ENCODE results near the gene TXNRD2.
A peak's percentile ranks its signal among the peaks of the same experiment; 100 is the strongest.
"Not testable (repeated sequence)": the region's sequence is repeated elsewhere in the genome, so short reads cannot be mapped to it uniquely, and the experiment has no call there.

Gene TXNRD2

DNA sequence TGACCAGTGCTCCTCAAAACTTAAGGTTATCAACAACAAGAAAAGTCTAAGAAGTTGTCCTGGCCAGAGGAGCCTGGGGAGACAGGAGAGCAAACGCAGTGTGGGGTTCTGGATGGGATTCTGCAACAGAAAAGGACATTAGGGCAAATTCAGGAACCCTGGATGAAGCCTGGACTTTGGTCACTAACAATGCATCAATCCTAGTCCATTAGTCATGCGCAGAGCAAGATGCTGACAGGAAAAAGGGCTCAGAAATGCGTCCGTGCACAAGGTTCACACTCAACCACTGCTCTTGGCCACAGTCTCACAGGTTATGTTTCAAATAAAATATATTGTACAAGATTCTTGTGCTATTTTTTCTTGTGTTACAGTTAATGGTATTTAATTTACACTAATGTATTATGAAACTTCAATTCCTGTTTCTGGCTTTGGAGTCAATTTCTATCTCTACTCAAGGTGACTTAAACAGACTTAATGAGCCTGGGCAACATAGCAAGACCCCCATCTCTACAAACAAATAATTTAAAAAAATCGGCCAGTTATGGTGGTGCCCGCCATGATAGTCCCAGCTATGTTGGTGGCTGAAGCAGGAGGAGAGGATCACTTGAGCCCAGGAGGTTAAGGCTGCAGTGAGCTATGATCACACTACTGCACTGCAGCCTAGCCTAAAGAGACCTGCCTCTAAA, 100.5 kb downstream of the TXNRD2 start:
- TF ChIP-seq, protein P1, sequence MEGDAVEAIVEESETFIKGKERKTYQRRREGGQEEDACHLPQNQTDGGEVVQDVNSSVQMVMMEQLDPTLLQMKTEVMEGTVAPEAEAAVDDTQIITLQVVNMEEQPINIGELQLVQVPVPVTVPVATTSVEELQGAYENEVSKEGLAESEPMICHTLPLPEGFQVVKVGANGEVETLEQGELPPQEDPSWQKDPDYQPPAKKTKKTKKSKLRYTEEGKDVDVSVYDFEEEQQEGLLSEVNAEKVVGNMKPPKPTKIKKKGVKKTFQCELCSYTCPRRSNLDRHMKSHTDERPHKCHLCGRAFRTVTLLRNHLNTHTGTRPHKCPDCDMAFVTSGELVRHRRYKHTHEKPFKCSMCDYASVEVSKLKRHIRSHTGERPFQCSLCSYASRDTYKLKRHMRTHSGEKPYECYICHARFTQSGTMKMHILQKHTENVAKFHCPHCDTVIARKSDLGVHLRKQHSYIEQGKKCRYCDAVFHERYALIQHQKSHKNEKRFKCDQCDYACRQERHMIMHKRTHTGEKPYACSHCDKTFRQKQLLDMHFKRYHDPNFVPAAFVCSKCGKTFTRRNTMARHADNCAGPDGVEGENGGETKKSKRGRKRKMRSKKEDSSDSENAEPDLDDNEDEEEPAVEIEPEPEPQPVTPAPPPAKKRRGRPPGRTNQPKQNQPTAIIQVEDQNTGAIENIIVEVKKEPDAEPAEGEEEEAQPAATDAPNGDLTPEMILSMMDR (IDR thresholded peaks at IDR 0.05; ENCODE audit: borderline replicate concordance, control extremely low read depth, extremely low read depth, insufficient read depth, missing control alignments), result no peak
- in situ Hi-C loops (cut with MboI; ENCODE audit: low sequenced_read_pairs, unreplicated experiment), result no loop called here
- DNase-seq (ENCODE audit: low spot score), result no peak

GRCh38 chr22:19840059-19840458, 101.6 kb downstream of the TXNRD2 start:
- in situ Hi-C loops (cut with MboI; ENCODE audit: low sequenced_read_pairs, unreplicated experiment), result no loop called here
- DNase-seq (ENCODE audit: low spot score), result no peak
- TF ChIP-seq, protein P1 (IDR thresholded peaks at IDR 0.05; ENCODE audit: borderline replicate concordance, control extremely low read depth, extremely low read depth, insufficient read depth, missing control alignments), result no peak

DNA sequence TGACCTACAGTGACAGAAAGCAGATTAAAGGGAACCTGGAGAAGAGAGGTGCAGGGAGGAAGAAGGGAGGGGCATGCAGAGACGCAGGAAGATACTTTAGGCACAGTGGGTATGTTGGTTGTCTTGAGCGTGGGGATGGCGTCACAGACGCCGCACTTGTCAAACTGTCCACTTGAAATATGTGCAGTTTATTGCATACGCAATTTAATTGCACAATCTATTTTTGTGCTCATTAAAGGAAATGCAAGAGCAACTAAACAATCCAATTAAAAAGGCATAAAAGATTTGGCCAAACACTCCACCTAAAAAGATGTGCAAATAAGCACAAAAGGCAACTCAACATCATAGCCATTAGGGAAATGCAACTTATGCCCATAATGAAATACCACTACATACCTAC, 103.7 kb downstream of the TXNRD2 start:
- TF ChIP-seq, protein P1 (IDR thresholded peaks at IDR 0.05; ENCODE audit: borderline replicate concordance, control extremely low read depth, extremely low read depth, insufficient read depth, missing control alignments), result no peak
- no peak for DNase-seq (ENCODE audit: low spot score)
- in situ Hi-C loops (cut with MboI; ENCODE audit: low sequenced_read_pairs, unreplicated experiment), result no loop called here

GRCh38 chr22:19836512-19836911, 105.1 kb downstream of the TXNRD2 start:
- TF ChIP-seq, protein P1 (IDR thresholded peaks at IDR 0.05; ENCODE audit: borderline replicate concordance, control extremely low read depth, extremely low read depth, insufficient read depth, missing control alignments), result no peak
- in situ Hi-C loops (cut with MboI; ENCODE audit: low sequenced_read_pairs, unreplicated experiment), result no loop called here
- no peak for DNase-seq (ENCODE audit: low spot score)

DNA sequence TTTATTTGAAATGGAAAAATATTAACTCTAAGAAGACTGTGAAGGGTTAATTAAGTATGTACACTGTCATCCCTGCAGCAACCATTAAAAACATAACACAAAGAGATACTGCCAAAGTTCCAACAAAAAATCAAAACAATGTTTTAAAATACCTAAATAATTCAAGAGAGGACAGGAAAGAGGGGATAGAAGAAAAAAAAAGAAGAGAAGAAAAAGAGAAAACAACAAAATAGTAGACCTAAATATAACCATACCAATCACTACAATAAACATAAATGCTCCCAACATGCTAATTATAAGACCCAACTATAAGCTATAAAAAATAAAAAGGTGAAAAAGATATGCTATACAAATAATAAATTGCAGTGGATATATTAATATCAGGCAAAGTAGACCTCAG, 107.0 kb downstream of the TXNRD2 start:
- DNase-seq (ENCODE audit: low spot score), result no peak
- in situ Hi-C loops (cut with MboI; ENCODE audit: low sequenced_read_pairs, unreplicated experiment), result no loop called here
- TF ChIP-seq, protein P1 (IDR thresholded peaks at IDR 0.05; ENCODE audit: borderline replicate concordance, control extremely low read depth, extremely low read depth, insufficient read depth, missing control alignments), result no peak

DNA sequence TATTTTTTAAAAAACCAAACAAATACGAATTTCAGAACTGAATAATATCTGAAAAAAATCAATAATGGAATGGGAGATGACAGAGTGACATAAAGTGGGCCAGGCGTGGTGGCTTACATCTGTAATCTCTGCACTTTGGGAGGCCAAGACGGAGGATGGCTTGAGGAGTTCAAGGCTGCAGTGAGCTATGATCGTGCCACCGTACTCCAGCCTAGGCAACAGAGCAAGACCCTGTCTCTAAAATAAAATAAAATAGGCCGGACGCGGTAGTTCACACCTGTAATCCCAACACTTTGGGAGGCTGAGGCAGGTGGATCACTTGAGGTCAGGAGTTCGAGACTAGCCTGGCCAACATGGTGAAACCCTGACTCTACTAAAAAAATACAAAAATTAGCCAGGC, 108.3 kb downstream of the TXNRD2 start:
- in situ Hi-C loops (cut with MboI; ENCODE audit: low sequenced_read_pairs, unreplicated experiment); DNase-seq (ENCODE audit: low spot score): not testable (repeated sequence)

DNA sequence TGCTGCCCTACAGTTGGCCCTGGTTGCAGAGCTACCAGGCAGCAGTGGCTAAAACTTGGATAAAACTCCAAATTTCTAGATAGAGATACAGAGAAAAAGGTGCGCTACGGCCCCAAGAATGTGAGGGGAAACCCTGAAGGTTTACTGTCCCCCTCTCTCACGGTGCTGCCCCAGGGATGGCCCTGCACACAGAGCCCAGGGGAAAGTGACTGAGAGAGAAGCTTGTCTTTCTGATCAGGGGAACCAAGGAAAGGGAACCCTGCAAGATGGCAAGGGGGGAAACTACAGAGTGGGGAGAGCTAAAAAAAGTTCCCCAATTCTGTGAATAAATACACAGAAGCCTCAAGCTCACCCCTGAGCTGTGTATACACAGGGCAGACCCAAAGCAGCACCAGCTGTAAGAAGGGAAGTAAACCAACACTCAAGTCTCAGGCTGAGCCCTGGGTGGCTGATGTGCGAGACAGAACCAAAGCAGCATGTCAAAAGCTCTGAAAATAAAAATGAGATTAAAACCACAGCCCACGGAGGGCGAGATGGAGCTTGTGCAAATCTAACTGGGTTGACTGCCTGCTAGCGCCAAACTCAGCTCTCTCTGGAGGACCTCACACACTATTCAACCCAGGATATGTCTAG, 109.0 kb downstream of the TXNRD2 start:
- DNase-seq (ENCODE audit: low spot score), result peak; percentile 32
- in situ Hi-C loops (cut with MboI; ENCODE audit: low sequenced_read_pairs, unreplicated experiment), result no loop called here
- TF ChIP-seq, protein P1 (IDR thresholded peaks at IDR 0.05; ENCODE audit: borderline replicate concordance, control extremely low read depth, extremely low read depth, insufficient read depth, missing control alignments), result no peak

DNA sequence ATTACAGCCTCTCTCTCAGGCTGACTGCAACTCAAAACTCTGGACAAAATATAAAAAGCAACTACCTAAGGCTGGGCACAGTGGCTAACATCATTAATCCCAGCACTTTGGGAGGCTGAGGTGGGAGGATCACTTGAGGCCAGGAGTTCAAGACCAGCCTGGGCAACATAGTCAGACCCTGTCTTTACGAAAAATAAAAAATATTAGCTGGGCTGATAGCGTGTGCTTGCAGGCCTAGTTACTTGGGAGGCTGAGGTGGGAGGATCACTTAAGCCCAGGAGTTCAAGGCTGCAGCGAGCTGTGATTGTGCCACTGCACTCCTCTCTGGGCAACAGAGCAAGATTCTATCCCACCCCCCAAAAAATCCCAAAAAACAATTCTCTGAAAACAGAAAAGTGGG, 109.6 kb downstream of the TXNRD2 start:
- in situ Hi-C loops (cut with MboI; ENCODE audit: low sequenced_read_pairs, unreplicated experiment); DNase-seq (ENCODE audit: low spot score): not testable (repeated sequence)
